Right lobe of liver (tissue), 4 donors: ENCODE data around the gene NOL4L.

Source experiments
- POLR2A ChIP-seq: fragments of 450-650 bp; IDR thresholded peaks from one replicate; pipeline ENCODE4 v1.6.1; 2017; ENCODE audit warnings: antibody characterized with exemption, mild to moderate bottlenecking
- TF ChIP-seq, protein P1 (sequence below), 4 donors: fragments of 200-600 bp in 3 of 4; fragments of 450-650 bp in 1 of 4; IDR thresholded peaks; one replicate each; pipeline versions ENCODE4 v1.5.1 to v1.8.0; 2016 to 2022; ENCODE audit warnings: antibody characterized with exemption in 4 of 4, mild to moderate bottlenecking in 2 of 4
- donor health status: DM: no; HTN: no; CAD: no.
- donor health status: DM: no; HTN: no; CAD: no.
- donor health status: DM: no; HTN: yes; CAD: no.

DNA sequence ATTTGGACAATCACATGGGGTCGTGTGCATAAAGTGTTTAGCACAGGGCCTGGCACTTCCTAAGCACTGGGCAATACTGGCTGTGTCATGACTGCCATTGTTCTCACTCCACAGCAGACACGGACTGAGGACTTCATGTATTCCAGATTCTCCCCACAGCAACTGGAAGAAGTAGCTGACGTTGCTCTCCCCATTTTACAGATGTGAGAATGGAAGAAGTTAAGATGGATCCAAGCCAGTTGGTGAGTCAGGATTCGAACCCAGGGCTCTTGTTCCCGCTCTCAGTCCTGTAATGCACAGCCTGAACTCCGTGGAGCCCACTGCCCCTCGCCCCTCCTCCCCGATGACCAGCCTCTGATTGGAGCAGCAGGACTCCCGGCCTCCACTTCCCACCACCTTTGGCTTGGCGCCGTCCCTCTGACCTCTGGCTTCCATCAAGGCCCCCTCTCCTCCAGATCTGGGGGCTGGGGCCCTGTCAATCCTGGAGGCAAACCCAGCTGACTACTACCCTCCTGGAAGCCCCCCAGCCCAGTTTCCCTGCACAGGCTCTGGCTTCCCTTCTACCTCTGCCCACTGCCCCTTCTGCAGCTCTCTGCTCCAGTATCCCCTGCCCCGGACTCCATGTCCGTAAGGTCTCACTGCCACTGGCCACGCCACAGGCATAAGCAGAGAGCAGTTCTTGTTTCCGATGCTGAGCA is 12.7 kb downstream of the NOL4L start:
- no peak for TF ChIP-seq POLR2A
- TF ChIP-seq, protein P1, sequence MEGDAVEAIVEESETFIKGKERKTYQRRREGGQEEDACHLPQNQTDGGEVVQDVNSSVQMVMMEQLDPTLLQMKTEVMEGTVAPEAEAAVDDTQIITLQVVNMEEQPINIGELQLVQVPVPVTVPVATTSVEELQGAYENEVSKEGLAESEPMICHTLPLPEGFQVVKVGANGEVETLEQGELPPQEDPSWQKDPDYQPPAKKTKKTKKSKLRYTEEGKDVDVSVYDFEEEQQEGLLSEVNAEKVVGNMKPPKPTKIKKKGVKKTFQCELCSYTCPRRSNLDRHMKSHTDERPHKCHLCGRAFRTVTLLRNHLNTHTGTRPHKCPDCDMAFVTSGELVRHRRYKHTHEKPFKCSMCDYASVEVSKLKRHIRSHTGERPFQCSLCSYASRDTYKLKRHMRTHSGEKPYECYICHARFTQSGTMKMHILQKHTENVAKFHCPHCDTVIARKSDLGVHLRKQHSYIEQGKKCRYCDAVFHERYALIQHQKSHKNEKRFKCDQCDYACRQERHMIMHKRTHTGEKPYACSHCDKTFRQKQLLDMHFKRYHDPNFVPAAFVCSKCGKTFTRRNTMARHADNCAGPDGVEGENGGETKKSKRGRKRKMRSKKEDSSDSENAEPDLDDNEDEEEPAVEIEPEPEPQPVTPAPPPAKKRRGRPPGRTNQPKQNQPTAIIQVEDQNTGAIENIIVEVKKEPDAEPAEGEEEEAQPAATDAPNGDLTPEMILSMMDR (IDR thresholded peaks at IDR 0.05) = no peak
